ENCODE measurements around the gene CLDN19.

DNA sequence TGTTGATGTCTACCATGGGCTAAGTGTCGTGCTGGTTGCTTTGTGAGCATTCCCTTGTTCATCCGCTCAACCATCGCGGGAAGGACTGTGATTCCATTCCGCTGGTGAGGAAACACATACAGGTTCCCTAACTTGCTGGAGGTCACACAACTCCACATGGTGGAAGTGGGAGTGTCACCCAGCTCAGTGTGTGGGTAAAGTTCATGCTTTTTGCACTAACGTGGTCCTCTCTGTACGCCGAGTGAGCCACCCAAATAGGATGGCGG, 4.0 kb upstream of the CLDN19 start:
- no peak for TF ChIP-seq CTCF (IDR thresholded peaks at IDR 0.05)
- no peak for TF ChIP-seq POLR2A (IDR thresholded peaks at IDR 0.05; ENCODE audit: low read depth)
- TF ChIP-seq EP300 (IDR thresholded peaks at IDR 0.05): no peak

Measured in esophagus muscularis mucosa (tissue), 4 donors.